Activated effector memory CD4-positive, alpha-beta T cell treated with Interleukin-2 at 50 U/mL for 16 hours (primary cell): ENCODE results near the gene S100A3.
"Not testable (repeated sequence)": the region's sequence is repeated elsewhere in the genome, so short reads cannot be mapped to it uniquely, and the experiment has no call there.

Experiments
- DNase-seq: peaks from one replicate; pipeline ENCODE4 v3.0.0-alpha.2; 2020

S100A3 gene

GRCh38 chr1:153534226-153534924, 14.7 kb downstream of the S100A3 start:
- DNase-seq, result no peak

- peak; percentile 15 for DNase-seq
Measured at GRCh38 chr1:153533689-153534201, 15.3 kb downstream of the S100A3 start.

GRCh38 chr1:153532769-153533599, 16.1 kb downstream of the S100A3 start:
- DNase-seq, result peak; percentile 72

GRCh38 chr1:153532181-153532580, 16.9 kb downstream of the S100A3 start:
- DNase-seq, result peak; percentile 42

- no peak for DNase-seq
Measured at GRCh38 chr1:153531638-153532037, 17.4 kb downstream of the S100A3 start.

- DNase-seq, result no peak
Measured at GRCh38 chr1:153527683-153528040, 21.4 kb downstream of the S100A3 start.

GRCh38 chr1:153527023-153527682, 21.9 kb downstream of the S100A3 start:
- no peak for DNase-seq

- DNase-seq, result no peak
Measured at GRCh38 chr1:153526132-153526543, 22.9 kb downstream of the S100A3 start.

GRCh38 chr1:153525088-153525728, 23.9 kb downstream of the S100A3 start:
- no peak for DNase-seq

- not testable (repeated sequence) for DNase-seq
Measured at GRCh38 chr1:153522353-153523048, 26.6 kb downstream of the S100A3 start.

- DNase-seq, result not testable (repeated sequence)
Measured at GRCh38 chr1:153521808-153522207, 27.2 kb downstream of the S100A3 start.

GRCh38 chr1:153520818-153521476, 28.1 kb downstream of the S100A3 start:
- DNase-seq, result no peak

GRCh38 chr1:153520137-153520691, 28.8 kb downstream of the S100A3 start:
- DNase-seq, result not testable (repeated sequence)

- no peak for DNase-seq
Measured at GRCh38 chr1:153519242-153519641, 29.8 kb downstream of the S100A3 start.

- DNase-seq, result no peak
Measured at GRCh38 chr1:153515504-153516394, 33.3 kb downstream of the S100A3 start.

- no peak for DNase-seq
Measured at GRCh38 chr1:153513666-153514065, 35.4 kb downstream of the S100A3 start.

- no peak for DNase-seq
Measured at GRCh38 chr1:153513023-153513422, 36.0 kb downstream of the S100A3 start.

- peak; percentile 64 for DNase-seq
Measured at GRCh38 chr1:153510984-153511410, 38.1 kb downstream of the S100A3 start.

GRCh38 chr1:153509729-153510354, 39.2 kb downstream of the S100A3 start:
- peak; percentile 44 for DNase-seq

GRCh38 chr1:153509036-153509435, 40.0 kb downstream of the S100A3 start:
- DNase-seq, result no peak
